Stimulated activated naive CD8-positive, alpha-beta T cell treated with anti-CD3 and anti-CD28 coated beads, Interleukin-15, Interleukin-2, amounts not matched to agents 100 ng/mL and 50 ng/mL, for 24 hours (primary cell): ENCODE measurements around the gene TTC28.

Source experiments
- H3K27ac Mint-ChIP-seq: one replicate; pipeline ENCODE4 v1.8.0; 2021; ENCODE audit warnings: mild to moderate bottlenecking, mixed read lengths
- H3K27me3 Mint-ChIP-seq: one replicate; pipeline ENCODE4 v1.8.0; 2021; ENCODE audit warnings: mixed read lengths
- H3K36me3 Mint-ChIP-seq: one replicate; pipeline ENCODE4 v1.8.0; 2021; ENCODE audit warnings: low read depth, mixed read lengths
- H3K4me1 Mint-ChIP-seq: one replicate; pipeline ENCODE4 v1.8.0; 2021; ENCODE audit warnings: low read depth, mixed read lengths
- H3K4me3 Mint-ChIP-seq: one replicate; pipeline ENCODE4 v1.8.0; 2021; ENCODE audit warnings: mild to moderate bottlenecking, mixed read lengths
- H3K9me3 Mint-ChIP-seq: one replicate; pipeline ENCODE4 v1.8.0; 2021; ENCODE audit warnings: mixed read lengths

Gene TTC28

GRCh38 chr22:28442711-28443525 lies 236.7 kb downstream of the TTC28 start:
- H3K27ac Mint-ChIP-seq, result peak overlapping the region; percentile 66
- no peaks in the 10 kb centered on the region for H3K36me3 Mint-ChIP-seq
- H3K4me1 Mint-ChIP-seq, result peaks cover 20% of the 10 kb centered on the region
- no peaks in the 10 kb centered on the region for H3K9me3 Mint-ChIP-seq
- peaks cover 9% of the 10 kb centered on the region for H3K27me3 Mint-ChIP-seq
- peak overlapping the region; percentile 77 for H3K4me3 Mint-ChIP-seq

GRCh38 chr22:28442264-28442710 lies 237.4 kb downstream of the TTC28 start:
- Mint-ChIP-seq H3K36me3 (no peaks in the 10 kb centered on the region), H3K27ac (peak overlapping the region; percentile 66), H3K4me1 (peaks cover 20% of the 10 kb centered on the region), H3K4me3 (peak overlapping the region; percentile 77), H3K9me3 (no peaks in the 10 kb centered on the region), H3K27me3 (peaks cover 9% of the 10 kb centered on the region)

GRCh38 chr22:28441720-28442263 lies 237.8 kb downstream of the TTC28 start:
- peaks cover 20% of the 10 kb centered on the region for H3K4me1 Mint-ChIP-seq
- peak overlapping the region; percentile 62 for H3K4me3 Mint-ChIP-seq
- no peak overlapping the region for H3K27ac Mint-ChIP-seq
- H3K36me3 Mint-ChIP-seq, result no peaks in the 10 kb centered on the region
- no peaks in the 10 kb centered on the region for H3K9me3 Mint-ChIP-seq
- peaks cover 9% of the 10 kb centered on the region for H3K27me3 Mint-ChIP-seq

- peaks cover 20% of the 10 kb centered on the region for H3K4me1 Mint-ChIP-seq
- H3K36me3 Mint-ChIP-seq, result no peaks in the 10 kb centered on the region
- H3K9me3 Mint-ChIP-seq, result no peaks in the 10 kb centered on the region
- H3K4me3 Mint-ChIP-seq, result no peak overlapping the region
- peaks cover 9% of the 10 kb centered on the region for H3K27me3 Mint-ChIP-seq
- no peak overlapping the region for H3K27ac Mint-ChIP-seq
These were observed 238.8 kb downstream of the TTC28 start for GRCh38 chr22:28440592-28441390.

- Mint-ChIP-seq H3K9me3 (no peaks in the 10 kb centered on the region), H3K27ac (no peak overlapping the region), H3K4me1 (peaks cover 17% of the 10 kb centered on the region), H3K27me3 (peaks cover 5% of the 10 kb centered on the region), H3K36me3 (no peaks in the 10 kb centered on the region), H3K4me3 (no peak overlapping the region)
These were observed 241.4 kb downstream of the TTC28 start for GRCh38 chr22:28438183-28438768.

GRCh38 chr22:28435982-28436381 lies 243.7 kb downstream of the TTC28 start:
- H3K27ac Mint-ChIP-seq, result no peak overlapping the region
- no peaks in the 10 kb centered on the region for H3K4me1 Mint-ChIP-seq
- H3K27me3 Mint-ChIP-seq, result no peaks in the 10 kb centered on the region
- no peaks in the 10 kb centered on the region for H3K9me3 Mint-ChIP-seq
- no peak overlapping the region for H3K4me3 Mint-ChIP-seq
- H3K36me3 Mint-ChIP-seq, result no peaks in the 10 kb centered on the region

GRCh38 chr22:28435140-28435768 lies 244.4 kb downstream of the TTC28 start:
- Mint-ChIP-seq H3K4me1 (no peaks in the 10 kb centered on the region), H3K27me3 (no peaks in the 10 kb centered on the region), H3K36me3 (no peaks in the 10 kb centered on the region), H3K27ac (no peak overlapping the region), H3K9me3 (no peaks in the 10 kb centered on the region), H3K4me3 (no peak overlapping the region)

GRCh38 chr22:28430466-28431025 lies 249.1 kb downstream of the TTC28 start:
- Mint-ChIP-seq H3K27me3 (no peaks in the 10 kb centered on the region), H3K4me3 (no peak overlapping the region), H3K36me3 (no peaks in the 10 kb centered on the region), H3K4me1 (no peaks in the 10 kb centered on the region), H3K27ac (no peak overlapping the region), H3K9me3 (no peaks in the 10 kb centered on the region)

- Mint-ChIP-seq H3K4me3 (no peak overlapping the region), H3K4me1 (no peaks in the 10 kb centered on the region), H3K36me3 (no peaks in the 10 kb centered on the region), H3K27me3 (no peaks in the 10 kb centered on the region), H3K27ac (no peak overlapping the region), H3K9me3 (no peaks in the 10 kb centered on the region)
These were observed 249.9 kb downstream of the TTC28 start for GRCh38 chr22:28429711-28430110.

- no peaks in the 10 kb centered on the region for H3K27me3 Mint-ChIP-seq
- no peaks in the 10 kb centered on the region for H3K4me1 Mint-ChIP-seq
- H3K4me3 Mint-ChIP-seq, result no peak overlapping the region
- no peaks in the 10 kb centered on the region for H3K9me3 Mint-ChIP-seq
- H3K36me3 Mint-ChIP-seq, result no peaks in the 10 kb centered on the region
- no peak overlapping the region for H3K27ac Mint-ChIP-seq
These were observed 251.4 kb downstream of the TTC28 start for GRCh38 chr22:28428271-28428670.

- no peak overlapping the region for H3K27ac Mint-ChIP-seq
- H3K9me3 Mint-ChIP-seq, result no peaks in the 10 kb centered on the region
- H3K4me3 Mint-ChIP-seq, result no peak overlapping the region
- H3K36me3 Mint-ChIP-seq, result no peaks in the 10 kb centered on the region
- no peaks in the 10 kb centered on the region for H3K27me3 Mint-ChIP-seq
- H3K4me1 Mint-ChIP-seq, result no peaks in the 10 kb centered on the region
These were observed 253.1 kb downstream of the TTC28 start for GRCh38 chr22:28426346-28427132.

- H3K4me3 Mint-ChIP-seq, result no peak overlapping the region
- H3K4me1 Mint-ChIP-seq, result no peaks in the 10 kb centered on the region
- peaks cover 3% of the 10 kb centered on the region for H3K27me3 Mint-ChIP-seq
- H3K36me3 Mint-ChIP-seq, result no peaks in the 10 kb centered on the region
- no peak overlapping the region for H3K27ac Mint-ChIP-seq
- no peaks in the 10 kb centered on the region for H3K9me3 Mint-ChIP-seq
These were observed 254.4 kb downstream of the TTC28 start for GRCh38 chr22:28425211-28425610.

- H3K9me3 Mint-ChIP-seq, result no peaks in the 10 kb centered on the region
- peaks cover 3% of the 10 kb centered on the region for H3K27me3 Mint-ChIP-seq
- no peak overlapping the region for H3K4me3 Mint-ChIP-seq
- H3K36me3 Mint-ChIP-seq, result no peaks in the 10 kb centered on the region
- H3K27ac Mint-ChIP-seq, result no peak overlapping the region
- H3K4me1 Mint-ChIP-seq, result no peaks in the 10 kb centered on the region
These were observed 255.1 kb downstream of the TTC28 start for GRCh38 chr22:28424427-28425080.
